A549 (cell line): ENCODE measurements around the gene SLC6A6. TPM values are rescaled to one million over a fixed set of nuclear protein-coding genes. Genes with fewer than 3 reads are reported as not detected.

Experiments used
- ATAC-seq, 2 experiments: fragments of 200-7000 bp in 1 of 2; fragments of >200 bp in 1 of 2; cut with Nextera tagmentation in 1 of 2; cut with Tn5 transposase in 1 of 2; 3 replicates each; pipeline versions ENCODE4 v1.8.0 to v1.9.1; 2018 to 2020; ENCODE audit warnings: mild to moderate bottlenecking in 1 of 2, moderate library complexity in 1 of 2
- CTCF ChIA-PET: fragments of 300-600 bp; sonication (Branson Sonifier 250); formaldehyde crosslinking; extraction: SDS; loops from one replicate; lab custom pipeline; 2021; ENCODE audit warnings: antibody characterized with exemption, inconsistent platforms; lab: Yijun Ruan, JAX
- POLR2A ChIA-PET: fragments of 350-600 bp; formaldehyde crosslinking; extraction: SDS; loops from one replicate; lab custom pipeline; 2021; ENCODE audit warnings: antibody characterized with exemption, inconsistent platforms; lab: Yijun Ruan, JAX
- DNase-seq, 2 experiments: peaks; one replicate each; pipeline versions ENCODE4 v3.0.0 to v3.0.0-alpha.2; 2011 to 2016; ENCODE audit warnings: low read depth in 1 of 2, low spot score in 1 of 2
- FAIRE-seq: peaks from 2 replicates; lab custom pipeline; 2011; peaks lifted over from hg19 to GRCh38; lab: Jason Lieb, UNC
- H3K27ac ChIP-seq, 2 experiments: fragments of >200 bp; sonication (Bioruptor Twin); formaldehyde crosslinking; 3 replicates each; pipeline ENCODE4 v1.5.1; 2016 to 2017
- H3K4me1 ChIP-seq: fragments of >200 bp; sonication (Bioruptor Twin); formaldehyde crosslinking; 3 replicates; pipeline ENCODE4 v1.6.1; 2016
- H3K4me2 ChIP-seq: fragments of >200 bp; sonication (Bioruptor Twin); formaldehyde crosslinking; 3 replicates; pipeline ENCODE4 v1.6.1; 2016
- H3K4me3 ChIP-seq: fragments of >200 bp; sonication (Bioruptor Twin); formaldehyde crosslinking; 3 replicates; pipeline ENCODE4 v1.5.1; 2016
- H3K9me3 ChIP-seq: fragments of >200 bp; sonication (Bioruptor Twin); formaldehyde crosslinking; 3 replicates; pipeline ENCODE4 v1.6.1; 2016
- ATOH8 ChIP-seq: fragments of 250-450 bp; sonication (Bioruptor Pico); IDR thresholded peaks from 2 replicates; pipeline ENCODE4 v1.5.0; 2020; ENCODE audit warnings: low read depth, mild to moderate bottlenecking, moderate library complexity
- CBX2 ChIP-seq: fragments of 200-600 bp; sonication (generic); IDR thresholded peaks from 2 replicates; pipeline ENCODE4 v1.6.1; 2016; ENCODE audit warnings: low read depth, mild to moderate bottlenecking, borderline replicate concordance
- CTCF ChIP-seq: fragments of >200 bp; sonication (Bioruptor Twin); formaldehyde crosslinking; IDR thresholded peaks from 3 replicates; pipeline ENCODE4 v1.5.1; 2016
- EHF ChIP-seq: fragments of 250-450 bp; sonication (Bioruptor Pico); IDR thresholded peaks from 2 replicates; pipeline ENCODE4 v1.5.0; 2020; ENCODE audit warnings: mild to moderate bottlenecking
- EHMT2 ChIP-seq: fragments of 200-600 bp; sonication (generic); IDR thresholded peaks from 2 replicates; pipeline ENCODE4 v1.6.1; 2016; ENCODE audit warnings: antibody characterized with exemption, low read depth, mild to moderate bottlenecking, moderate library complexity
- FOSB ChIP-seq: fragments of 250-450 bp; sonication (Bioruptor Pico); IDR thresholded peaks from 2 replicates; pipeline ENCODE4 v1.5.0; 2020; ENCODE audit warnings: mild to moderate bottlenecking, moderate library complexity
- HMGXB4 ChIP-seq: fragments of 250-450 bp; sonication (Bioruptor Pico); IDR thresholded peaks from 2 replicates; pipeline ENCODE4 v1.5.0; 2021; ENCODE audit warnings: mild to moderate bottlenecking, moderate library complexity, borderline replicate concordance
- JUN ChIP-seq, 2 experiments: fragments of >200 bp; sonication (Bioruptor Twin); formaldehyde crosslinking; IDR thresholded peaks; 2 replicates in 1 of 2; 3 replicates in 1 of 2; pipeline ENCODE4 v1.6.1; 2016 to 2017
- KDM5A ChIP-seq: fragments of 200-600 bp; sonication (generic); IDR thresholded peaks from 2 replicates; pipeline ENCODE4 v1.6.1; 2016; ENCODE audit warnings: antibody characterized with exemption, mild to moderate bottlenecking
- MAZ ChIP-seq: fragments of 150-350 bp; IDR thresholded peaks from 2 replicates; pipeline ENCODE4 v1.6.1; 2014; ENCODE audit warnings: antibody characterized with exemption, low read depth, low read length, borderline replicate concordance
- MYC ChIP-seq: IDR thresholded peaks from 2 replicates; pipeline ENCODE4 v1.6.1; 2012; ENCODE audit warnings: mild to moderate bottlenecking, inconsistent platforms, low read length, improper control_type of control experiment, borderline replicate concordance
- NFE2L2 ChIP-seq: fragments of 150-350 bp; conservative IDR thresholded peaks from 2 replicates; pipeline ENCODE4 v1.6.1; 2014; ENCODE audit warnings: low read length
- NR3C1 ChIP-seq: fragments of >200 bp; sonication (Bioruptor Twin); formaldehyde crosslinking; IDR thresholded peaks from 3 replicates; pipeline ENCODE4 v1.6.1; 2017
- PHF8 ChIP-seq: fragments of 200-600 bp; sonication (generic); IDR thresholded peaks from 2 replicates; pipeline ENCODE4 v1.6.1; 2016; ENCODE audit warnings: low read depth, mild to moderate bottlenecking, antibody characterized with exemption, moderate library complexity, borderline replicate concordance
- RCOR1 ChIP-seq: fragments of 150-350 bp; IDR thresholded peaks from 2 replicates; pipeline ENCODE4 v1.6.1; 2014; ENCODE audit warnings: antibody characterized with exemption, low read length, low read depth
- RFX5 ChIP-seq: fragments of 450-650 bp; IDR thresholded peaks from 2 replicates; pipeline ENCODE4 v1.7.1; 2014; ENCODE audit warnings: antibody characterized with exemption, mild to moderate bottlenecking, moderate library complexity
- RNF2 ChIP-seq: fragments of 200-600 bp; sonication (generic); IDR thresholded peaks from 2 replicates; pipeline ENCODE4 v1.6.1; 2016; ENCODE audit warnings: low read depth, mild to moderate bottlenecking, antibody characterized with exemption, moderate library complexity, borderline replicate concordance
- SMC3 ChIP-seq: fragments of >200 bp; sonication (Bioruptor Twin); formaldehyde crosslinking; IDR thresholded peaks from 3 replicates; pipeline ENCODE4 v1.6.1; 2018; ENCODE audit warnings: inconsistent platforms
- SREBF2 ChIP-seq: fragments of 450-650 bp; IDR thresholded peaks from 2 replicates; pipeline ENCODE4 v1.6.1; 2014; ENCODE audit warnings: mild to moderate bottlenecking, moderate library complexity
- TFCP2L1 ChIP-seq: fragments of 250-450 bp; sonication (Bioruptor Pico); IDR thresholded peaks from 2 replicates; pipeline ENCODE4 v1.5.0; 2021; ENCODE audit warnings: mild to moderate bottlenecking
- USF2 ChIP-seq: fragments of 450-650 bp; IDR thresholded peaks from 2 replicates; pipeline ENCODE4 v1.6.1; 2014; ENCODE audit warnings: antibody characterized with exemption
- ZSCAN20 ChIP-seq: fragments of 250-450 bp; sonication (Bioruptor Pico); IDR thresholded peaks from 2 replicates; pipeline ENCODE4 v1.8.0; 2022; ENCODE audit warnings: mild to moderate bottlenecking, moderate library complexity
- WGBS: methylation state at CpG from one replicate; pipeline ENCODE4 v1.1.6; 2017; ENCODE audit errors: missing lambda C conversion rate; 5-methylcytosine and 5-hydroxymethylcytosine counted together
- polyA plus RNA-seq, 4 experiments: library from polyadenylated mRNA; depleted of rRNA in 3 of 4; stranded (reverse); fragments of >200 nt; fragmentation: RNase III in 1 of 4; extraction: RNeasy Plus Mini Kit Qiagen cat#74134 plus additional on column Dnase treatment in 1 of 4; gene quantifications; 2 replicates in 3 of 4; 3 replicates in 1 of 4; pipeline ENCODE4 v1.2.3, GENCODE V29; 2011 to 2017

Gene SLC6A6
- polyA plus RNA-seq, 2 of the 4 experiments (the other 2 are of a cell fraction), result 73.3 to 73.8 TPM

GRCh38 chr3:14480207-14481017 is 78.0 kb downstream of the SLC6A6 start:
- POLR2A ChIA-PET, result no interaction called here
- FAIRE-seq (no peak), ATAC-seq (peak in 1 of 2 experiments; percentile 25; a peak in 1 of 6 replicates)
- H3K4me1 ChIP-seq, result no peaks in the 10 kb centered on the region
- no peak overlapping the region for H3K4me3 ChIP-seq
- WGBS, result 91% methylated on average over 8 of the region's 8 CpGs
- H3K9me3 ChIP-seq, result no peaks in the 10 kb centered on the region
- TF ChIP-seq RNF2, result no peak
- TF ChIP-seq EHMT2, result no peak
- TF ChIP-seq SMC3, result no peak
- TF ChIP-seq MYC, result no peak
- no peak for TF ChIP-seq ATOH8 (CRISPR knock-in tag)
- TF ChIP-seq NFE2L2, result no peak
- TF ChIP-seq EHF (CRISPR knock-in tag), result no peak
- TF ChIP-seq RFX5, result no peak
- no peak for TF ChIP-seq HMGXB4
- TF ChIP-seq CTCF, result no peak
- no peak for TF ChIP-seq KDM5A
- no peak for TF ChIP-seq CBX2
- TF ChIP-seq FOSB (CRISPR knock-in tag), result no peak
- TF ChIP-seq TFCP2L1, result no peak
- no peak for TF ChIP-seq ZSCAN20
- no peak for TF ChIP-seq NR3C1
- TF ChIP-seq JUN (IDR thresholded peaks at IDR 0.05), result no peak
- TF ChIP-seq, all 56 proteins: peak for 0
- no peak for DNase-seq
- CTCF ChIA-PET, result interaction anchor here (0.7 to 2.7 kb wide), 6 partner anchors 12 to 277 kb away, joined by 3 to 15 read pairs (median 4); no protein-coding TSS in a partner anchor
- Histone ChIP-seq H3K4me2 (no peak overlapping the region), H3K27ac (no peak overlapping the region)

- no peak for TF ChIP-seq SREBF2
- TF ChIP-seq ZSCAN20, result no peak
- no peak for TF ChIP-seq USF2
- TF ChIP-seq JUN (IDR thresholded peaks at IDR 0.05), result no peak
- no peak for TF ChIP-seq HMGXB4
- no peak for TF ChIP-seq MAZ
- no peak for TF ChIP-seq RCOR1
- TF ChIP-seq PHF8, result no peak
- no peak overlapping the region for H3K27ac ChIP-seq
- 96% methylated on average over 10 of the region's 10 CpGs for WGBS
Observed at GRCh38 chr3:14481018-14481645, 78.7 kb downstream of the SLC6A6 start.

More at GRCh38 chr3:14481018-14481645, 78.7 kb downstream of the SLC6A6 start:
- FAIRE-seq (no peak), ATAC-seq (no peak), DNase-seq (no peak)
- H3K4me3 ChIP-seq, result no peak overlapping the region
- no peak overlapping the region for H3K4me2 ChIP-seq
- ChIA-PET CTCF (interaction anchor here (1.0 to 2.7 kb wide), 2 partner anchors 13 to 278 kb away, joined by 4 to 15 read pairs; no protein-coding TSS in a partner anchor), POLR2A (no interaction called here)
- H3K4me1 ChIP-seq, result no peaks in the 10 kb centered on the region
- H3K9me3 ChIP-seq, result no peaks in the 10 kb centered on the region
